Lung (tissue), 12 donors: ENCODE measurements around the gene CCIN. TPM values are rescaled to one million over a fixed set of nuclear protein-coding genes. Genes with fewer than 3 reads are reported as not detected.

ENCODE experiments used
- ATAC-seq: fragments of 200-7000 bp; cut with Tn5 transposase; one replicate; pipeline ENCODE4 v1.9.1; 2020; ENCODE audit warnings: moderate number of reproducible peaks; ENCODE audit not compliant: insufficient read depth, low FRiP score
- DNase-seq, 3 donors: peaks; one replicate each; pipeline ENCODE4 v3.0.0-alpha.2; 2013 to 2017
- H3K27ac ChIP-seq, 2 donors: one replicate each; pipeline ENCODE4 v1.5.1; 2013; ENCODE audit warnings: mild to moderate bottlenecking in 2 of 2, moderate library complexity in 2 of 2, control low read depth in 1 of 2, inconsistent platforms in 1 of 2, low read depth in 1 of 2, low read length in 1 of 2
- H3K27me3 ChIP-seq, 3 donors: one replicate each; pipeline ENCODE4 v1.5.1; 2013; ENCODE audit warnings: low read length in 2 of 3; ENCODE audit not compliant: control insufficient read depth in 3 of 3, insufficient read depth in 3 of 3
- H3K36me3 ChIP-seq, 4 donors: one replicate each; pipeline ENCODE4 v1.5.1; 2013; ENCODE audit warnings: low read length in 4 of 4, mild to moderate bottlenecking in 1 of 4, moderate library complexity in 1 of 4; ENCODE audit not compliant: control insufficient read depth in 4 of 4, insufficient read depth in 4 of 4
- H3K4me1 ChIP-seq, 5 donors: one replicate each; pipeline ENCODE4 v1.5.1; 2013; ENCODE audit warnings: low read length in 5 of 5, mild to moderate bottlenecking in 2 of 5, moderate library complexity in 1 of 5; ENCODE audit not compliant: control insufficient read depth in 5 of 5, insufficient read depth in 5 of 5
- H3K4me3 ChIP-seq: one replicate; pipeline ENCODE4 v1.5.1; 2013; ENCODE audit warnings: mild to moderate bottlenecking, control low read depth, moderate library complexity
- H3K9ac ChIP-seq, 2 donors: one replicate each; pipeline ENCODE4 v1.5.1; 2013; ENCODE audit warnings: low read length in 2 of 2, control low read depth in 1 of 2; ENCODE audit not compliant: insufficient read depth in 1 of 2
- H3K9me3 ChIP-seq, 4 donors: one replicate each; pipeline ENCODE4 v1.5.1; 2013; ENCODE audit warnings: low read length in 3 of 4, mild to moderate bottlenecking in 1 of 4, moderate library complexity in 1 of 4; ENCODE audit not compliant: control insufficient read depth in 4 of 4, insufficient read depth in 3 of 4
- CTCF ChIP-seq: IDR thresholded peaks from 2 replicates; pipeline ENCODE4 v1.5.1; 2012; ENCODE audit warnings: mild to moderate bottlenecking; ENCODE audit errors: control extremely low read depth, extremely low read depth
- WGBS, 2 donors: extraction: QIAGEN DNeasy Blood & Tissue Kit; methylation state at CpG; one replicate each; pipeline ENCODE4 v1.1.7; 2013; 5-methylcytosine and 5-hydroxymethylcytosine counted together
- polyA plus RNA-seq, 2 donors: library from polyadenylated mRNA; stranded (reverse); fragments of 200-250 nt; gene quantifications; one replicate each; pipeline ENCODE4 v1.2.1, GENCODE V29; 2013
- total RNA-seq, 2 donors: library from RNA; depleted of rRNA in 1 of 2; stranded (reverse); fragments of >200 nt in 1 of 2; gene quantifications; one replicate each; pipeline ENCODE4 v1.2.1, GENCODE V29; 2014 to 2021
- donor health status: control.
- donor health status: control.
- donor health status: Bipolar disorder and iron deficiency.
- donor health status: healthy.
- donor health status: DM: yes; HTN: yes; CAD: no.

CCIN gene
- total and polyA plus RNA-seq, 4 donors, result 0.12 to 0.89 (median 0.15) TPM; not detected in 1

GRCh38 chr9:36136272-36136893, 32.8 kb upstream of the CCIN start, which contains the start of gene GLIPR2:
TSS of gene GLIPR2 (plus strand) at chr9:36136733. CDS start at chr9:36136779, 46 bp downstream.
- WGBS, 2 donors, result 0% methylated on average over 66 to 83 of the region's 83 CpGs
- no peaks in the 10 kb centered on the region for H3K9me3 ChIP-seq
- H3K36me3 ChIP-seq, result no peaks in the 10 kb centered on the region
- DNase-seq (peak; percentile 67 to 81 (median 72)), ATAC-seq (peak; percentile 99)
- H3K4me3 ChIP-seq, result peak within 1 kb of the TSS; percentile 64
- peak within 1 kb of the TSS; percentile 58 to 64 for H3K27ac ChIP-seq
- peak within 1 kb of the TSS; percentile 40 to 58 for H3K9ac ChIP-seq
- peaks cover 0 to 17% (median 15%) of the 10 kb centered on the region in 3 donors for H3K27me3 ChIP-seq
- peaks cover 0 to 26% (median 8%) of the 10 kb centered on the region in 5 donors for H3K4me1 ChIP-seq
- no peak for TF ChIP-seq CTCF

DNA sequence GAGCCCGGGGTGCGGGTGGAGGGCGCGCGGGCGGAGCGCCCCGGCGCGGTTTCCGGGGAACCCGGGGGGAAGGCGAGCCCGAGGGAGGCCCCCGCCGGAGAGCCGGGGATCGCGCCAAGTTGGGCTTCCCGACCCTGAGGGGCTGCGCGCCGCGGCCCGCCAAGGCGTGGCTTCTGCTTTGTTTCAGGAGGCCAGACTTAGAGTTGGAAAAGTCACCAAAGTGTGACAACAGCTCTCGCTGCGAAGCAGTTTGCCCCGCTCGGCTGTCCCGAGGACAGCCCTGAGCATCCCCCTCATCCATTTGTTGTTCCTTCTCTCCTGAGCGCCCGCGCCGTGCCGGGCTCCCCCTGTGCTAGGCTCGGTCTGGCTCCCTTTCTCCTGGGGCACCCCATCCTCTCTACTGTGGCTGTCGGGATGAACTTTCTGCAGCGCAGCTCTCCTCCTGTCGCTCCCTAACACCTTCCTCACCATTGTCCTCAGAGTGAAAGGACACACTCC, 32.2 kb upstream of the CCIN start:
- TF ChIP-seq CTCF, result no peak
- WGBS, 2 donors, result 1 to 2% methylated on average over 32 to 40 of the region's 40 CpGs
- ATAC-seq (no peak), DNase-seq (peak; percentile 43 to 55 (median 52))
- Histone ChIP-seq H3K36me3 (no peaks in the 10 kb centered on the region), H3K27ac (peak overlapping the region; percentile 58 to 64), H3K27me3 (peaks cover 0 to 17% (median 15%) of the 10 kb centered on the region in 3 donors), H3K4me3 (peak overlapping the region; percentile 64), H3K9ac (peak overlapping the region; percentile 40 to 58), H3K9me3 (no peaks in the 10 kb centered on the region), H3K4me1 (peaks cover 0 to 32% (median 8%) of the 10 kb centered on the region in 5 donors)

DNA sequence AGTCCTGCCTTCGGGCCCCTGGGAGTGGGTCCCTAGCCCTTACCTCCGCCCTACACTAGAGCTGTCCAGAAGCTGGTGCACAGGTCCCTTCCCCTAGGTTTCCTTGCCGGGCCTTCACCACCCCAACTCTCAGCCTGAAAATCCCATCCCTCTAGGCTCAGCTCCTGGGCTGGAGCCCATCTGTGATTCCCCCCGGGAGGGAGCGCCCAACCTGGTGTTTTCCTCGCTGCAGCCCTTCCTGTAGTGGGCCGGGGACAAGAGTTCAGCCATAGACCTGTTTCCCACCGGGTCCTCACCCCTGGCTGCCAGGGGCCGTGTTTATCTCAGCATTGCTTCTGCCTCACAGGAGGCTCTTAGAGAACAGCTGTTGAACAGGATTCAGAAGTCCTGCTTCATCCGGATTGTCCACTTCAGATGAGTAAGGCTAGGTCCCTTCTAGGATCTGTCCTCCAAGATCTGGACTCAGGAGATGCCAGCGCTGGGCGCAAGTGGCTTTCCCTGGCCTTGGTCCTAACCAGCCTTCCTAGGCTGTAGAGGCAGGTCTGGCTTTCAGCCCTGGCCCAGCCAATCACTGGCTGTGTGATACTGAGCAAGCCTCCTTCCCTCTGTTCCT, 31.7 kb upstream of the CCIN start:
- no peak for ATAC-seq
- H3K27ac ChIP-seq, result peak overlapping the region in 1 of 2 donors; percentile 64
- peak; percentile 46 to 67 (median 50) for DNase-seq
- no peaks in the 10 kb centered on the region for H3K36me3 ChIP-seq
- H3K4me1 ChIP-seq, result peaks cover 0 to 33% (median 8%) of the 10 kb centered on the region in 5 donors
- peaks cover 0 to 17% (median 15%) of the 10 kb centered on the region in 3 donors for H3K27me3 ChIP-seq
- H3K9me3 ChIP-seq, result no peaks in the 10 kb centered on the region
- no peak for TF ChIP-seq CTCF
- H3K9ac ChIP-seq, result peak overlapping the region in 1 of 2 donors; percentile 58
- WGBS, 2 donors, result 43 to 54% methylated on average over 12 of the region's 12 CpGs
- H3K4me3 ChIP-seq, result peak overlapping the region; percentile 64
